Breast epithelium (tissue), 3 donors: Measurements from ENCODE around the gene KRT24.

Experiments used
- CTCF ChIP-seq, 3 donors: fragments of 450-650 bp; IDR thresholded peaks; one replicate each; pipeline ENCODE4 v1.5.1; 2016 to 2017; ENCODE audit warnings: antibody characterized with exemption in 3 of 3, mild to moderate bottlenecking in 3 of 3, moderate library complexity in 3 of 3
- POLR2A ChIP-seq: fragments of 450-650 bp; IDR thresholded peaks from one replicate; pipeline ENCODE4 v1.6.1; 2016; ENCODE audit warnings: antibody characterized with exemption, mild to moderate bottlenecking, moderate library complexity
- POLR2AphosphoS5 ChIP-seq, 3 donors: sonication (generic); formaldehyde crosslinking; IDR thresholded peaks; one replicate each; pipeline ENCODE4 v1.6.1; 2017; ENCODE audit warnings: antibody characterized with exemption in 3 of 3

- no peak for TF ChIP-seq POLR2A
- TF ChIP-seq CTCF (IDR thresholded peaks at IDR 0.05), result peak in 2 of 3 donors; percentile 10 to 21
- TF ChIP-seq POLR2AphosphoS5 (IDR thresholded peaks at IDR 0.05), result no peak
Measured at GRCh38 chr17:40726919-40727318, 23.4 kb upstream of the KRT24 start.
